A549 (cell line): Measurements from ENCODE around the gene PEX11B. TPM values are rescaled to one million over a fixed set of nuclear protein-coding genes. Genes with fewer than 3 reads are reported as not detected.
"Not testable (repeated sequence)": the region's sequence is repeated elsewhere in the genome, so short reads cannot be mapped to it uniquely, and the experiment has no call there.

Experiments used
- ATAC-seq, 2 experiments: fragments of 200-7000 bp in 1 of 2; fragments of >200 bp in 1 of 2; cut with Nextera tagmentation in 1 of 2; cut with Tn5 transposase in 1 of 2; 3 replicates each; pipeline versions ENCODE4 v1.8.0 to v1.9.1; 2018 to 2020; ENCODE audit warnings: mild to moderate bottlenecking in 1 of 2, moderate library complexity in 1 of 2
- CTCF ChIA-PET: fragments of 300-600 bp; sonication (Branson Sonifier 250); formaldehyde crosslinking; extraction: SDS; loops from one replicate; lab custom pipeline; 2021; ENCODE audit warnings: antibody characterized with exemption, inconsistent platforms; lab: Yijun Ruan, JAX
- POLR2A ChIA-PET: fragments of 350-600 bp; formaldehyde crosslinking; extraction: SDS; loops from one replicate; lab custom pipeline; 2021; ENCODE audit warnings: antibody characterized with exemption, inconsistent platforms; lab: Yijun Ruan, JAX
- DNase-seq, 2 experiments: peaks; one replicate each; pipeline versions ENCODE4 v3.0.0 to v3.0.0-alpha.2; 2011 to 2016; ENCODE audit warnings: low read depth in 1 of 2, low spot score in 1 of 2
- FAIRE-seq: peaks from 2 replicates; lab custom pipeline; 2011; peaks lifted over from hg19 to GRCh38; lab: Jason Lieb, UNC
- H3K27ac ChIP-seq, 2 experiments: fragments of >200 bp; sonication (Bioruptor Twin); formaldehyde crosslinking; 3 replicates each; pipeline ENCODE4 v1.5.1; 2016 to 2017
- H3K4me1 ChIP-seq: fragments of >200 bp; sonication (Bioruptor Twin); formaldehyde crosslinking; 3 replicates; pipeline ENCODE4 v1.6.1; 2016
- H3K4me2 ChIP-seq: fragments of >200 bp; sonication (Bioruptor Twin); formaldehyde crosslinking; 3 replicates; pipeline ENCODE4 v1.6.1; 2016
- H3K4me3 ChIP-seq: fragments of >200 bp; sonication (Bioruptor Twin); formaldehyde crosslinking; 3 replicates; pipeline ENCODE4 v1.5.1; 2016
- H3K9me3 ChIP-seq: fragments of >200 bp; sonication (Bioruptor Twin); formaldehyde crosslinking; 3 replicates; pipeline ENCODE4 v1.6.1; 2016
- ATOH8 ChIP-seq: fragments of 250-450 bp; sonication (Bioruptor Pico); IDR thresholded peaks from 2 replicates; pipeline ENCODE4 v1.5.0; 2020; ENCODE audit warnings: low read depth, mild to moderate bottlenecking, moderate library complexity
- BHLHE40 ChIP-seq: IDR thresholded peaks from 2 replicates; pipeline ENCODE4 v1.6.1; 2012; ENCODE audit warnings: low read depth, low read length, inconsistent platforms
- CBX2 ChIP-seq: fragments of 200-600 bp; sonication (generic); IDR thresholded peaks from 2 replicates; pipeline ENCODE4 v1.6.1; 2016; ENCODE audit warnings: low read depth, mild to moderate bottlenecking, borderline replicate concordance
- CBX8 ChIP-seq: fragments of 200-600 bp; sonication (generic); IDR thresholded peaks from 2 replicates; pipeline ENCODE4 v1.6.1; 2016
- CHD2 ChIP-seq: fragments of 150-350 bp; IDR thresholded peaks from 2 replicates; pipeline ENCODE4 v1.6.1; 2014; ENCODE audit warnings: low read length; ENCODE audit not compliant: partially characterized antibody
- E2F6 ChIP-seq: IDR thresholded peaks from 2 replicates; pipeline ENCODE4 v1.6.1; 2012; ENCODE audit warnings: low read depth, borderline replicate concordance
- EHF ChIP-seq: fragments of 250-450 bp; sonication (Bioruptor Pico); IDR thresholded peaks from 2 replicates; pipeline ENCODE4 v1.5.0; 2020; ENCODE audit warnings: mild to moderate bottlenecking
- ELK1 ChIP-seq: fragments of 150-350 bp; IDR thresholded peaks from 2 replicates; pipeline ENCODE4 v1.6.1; 2014; ENCODE audit warnings: low read depth, mild to moderate bottlenecking, low read length
- FOSL2 ChIP-seq, 2 experiments: fragments of 450-650 bp in 1 of 2; fragments of >200 bp in 1 of 2; sonication (Bioruptor Twin) in 1 of 2; formaldehyde crosslinking; IDR thresholded peaks; 2 replicates each; pipeline versions ENCODE4 v1.5.0 to v1.6.1; 2016 to 2020; ENCODE audit warnings: mild to moderate bottlenecking in 1 of 2, moderate library complexity in 1 of 2
- GATA3 ChIP-seq: IDR thresholded peaks from 2 replicates; pipeline ENCODE4 v1.6.1; 2012; ENCODE audit warnings: borderline replicate concordance
- HEYL ChIP-seq: fragments of 250-450 bp; sonication (Bioruptor Pico); IDR thresholded peaks from 2 replicates; pipeline ENCODE4 v1.8.0; 2021; ENCODE audit warnings: mild to moderate bottlenecking, moderate library complexity
- HOXA7 ChIP-seq: fragments of 250-450 bp; sonication (Bioruptor Pico); IDR thresholded peaks from 2 replicates; pipeline ENCODE4 v1.5.0; 2020; ENCODE audit warnings: mild to moderate bottlenecking, moderate library complexity
- JUN ChIP-seq, 2 experiments: fragments of >200 bp; sonication (Bioruptor Twin); formaldehyde crosslinking; IDR thresholded peaks; 2 replicates in 1 of 2; 3 replicates in 1 of 2; pipeline ENCODE4 v1.6.1; 2016 to 2017
- JUNB ChIP-seq: fragments of >200 bp; sonication (Bioruptor Twin); formaldehyde crosslinking; IDR thresholded peaks from 2 replicates; pipeline ENCODE4 v1.6.1; 2016
- MAFK ChIP-seq: fragments of 450-650 bp; IDR thresholded peaks from 2 replicates; pipeline ENCODE4 v1.6.1; 2014; ENCODE audit not compliant: partially characterized antibody
- MAZ ChIP-seq: fragments of 150-350 bp; IDR thresholded peaks from 2 replicates; pipeline ENCODE4 v1.6.1; 2014; ENCODE audit warnings: antibody characterized with exemption, low read depth, low read length, borderline replicate concordance
- NFE2L2 ChIP-seq: fragments of 150-350 bp; conservative IDR thresholded peaks from 2 replicates; pipeline ENCODE4 v1.6.1; 2014; ENCODE audit warnings: low read length
- NR3C1 ChIP-seq: fragments of >200 bp; sonication (Bioruptor Twin); formaldehyde crosslinking; IDR thresholded peaks from 3 replicates; pipeline ENCODE4 v1.6.1; 2017
- PHF8 ChIP-seq: fragments of 200-600 bp; sonication (generic); IDR thresholded peaks from 2 replicates; pipeline ENCODE4 v1.6.1; 2016; ENCODE audit warnings: low read depth, mild to moderate bottlenecking, antibody characterized with exemption, moderate library complexity, borderline replicate concordance
- POLR2A ChIP-seq: IDR thresholded peaks from 2 replicates; pipeline ENCODE4 v1.6.1; 2012; ENCODE audit warnings: mild to moderate bottlenecking, low read length
- POLR2AphosphoS2 ChIP-seq: conservative IDR thresholded peaks from 2 replicates; pipeline ENCODE4 v1.6.1; 2012; ENCODE audit warnings: low read length, improper control_type of control experiment, inconsistent platforms
- RARB ChIP-seq: fragments of 250-450 bp; sonication (Bioruptor Pico); IDR thresholded peaks from 2 replicates; pipeline ENCODE4 v1.8.0; 2021; ENCODE audit warnings: mild to moderate bottlenecking, moderate library complexity
- RNF2 ChIP-seq: fragments of 200-600 bp; sonication (generic); IDR thresholded peaks from 2 replicates; pipeline ENCODE4 v1.6.1; 2016; ENCODE audit warnings: low read depth, mild to moderate bottlenecking, antibody characterized with exemption, moderate library complexity, borderline replicate concordance
- SREBF2 ChIP-seq: fragments of 450-650 bp; IDR thresholded peaks from 2 replicates; pipeline ENCODE4 v1.6.1; 2014; ENCODE audit warnings: mild to moderate bottlenecking, moderate library complexity
- ZC3H11A ChIP-seq: fragments of 450-650 bp; IDR thresholded peaks from 2 replicates; pipeline ENCODE4 v1.6.1; 2014; ENCODE audit warnings: antibody characterized with exemption, mild to moderate bottlenecking
- ZFP36 ChIP-seq: fragments of 450-650 bp; IDR thresholded peaks from 2 replicates; pipeline ENCODE4 v1.6.1; 2014; ENCODE audit warnings: borderline replicate concordance; ENCODE audit not compliant: partially characterized antibody
- ZNF302 ChIP-seq: fragments of 250-450 bp; sonication (Bioruptor Pico); IDR thresholded peaks from 2 replicates; pipeline ENCODE4 v1.9.0; 2021; ENCODE audit warnings: inconsistent platforms, mild to moderate bottlenecking, moderate library complexity
- ZSCAN20 ChIP-seq: fragments of 250-450 bp; sonication (Bioruptor Pico); IDR thresholded peaks from 2 replicates; pipeline ENCODE4 v1.8.0; 2022; ENCODE audit warnings: mild to moderate bottlenecking, moderate library complexity
- WGBS: methylation state at CpG from one replicate; pipeline ENCODE4 v1.1.6; 2017; ENCODE audit errors: missing lambda C conversion rate; 5-methylcytosine and 5-hydroxymethylcytosine counted together
- polyA plus RNA-seq, 4 experiments: library from polyadenylated mRNA; depleted of rRNA in 3 of 4; stranded (reverse); fragments of >200 nt; fragmentation: RNase III in 1 of 4; extraction: RNeasy Plus Mini Kit Qiagen cat#74134 plus additional on column Dnase treatment in 1 of 4; gene quantifications; 2 replicates in 3 of 4; 3 replicates in 1 of 4; pipeline ENCODE4 v1.2.3, GENCODE V29; 2011 to 2017
- TF ChIP-seq, protein P1 (sequence below): fragments of >200 bp; sonication (Bioruptor Twin); formaldehyde crosslinking; IDR thresholded peaks from 3 replicates; pipeline ENCODE4 v1.6.1; 2016

Gene PEX11B
- polyA plus RNA-seq, 2 of the 4 experiments (the other 2 are of a cell fraction): 13.9 to 40.6 TPM

DNA sequence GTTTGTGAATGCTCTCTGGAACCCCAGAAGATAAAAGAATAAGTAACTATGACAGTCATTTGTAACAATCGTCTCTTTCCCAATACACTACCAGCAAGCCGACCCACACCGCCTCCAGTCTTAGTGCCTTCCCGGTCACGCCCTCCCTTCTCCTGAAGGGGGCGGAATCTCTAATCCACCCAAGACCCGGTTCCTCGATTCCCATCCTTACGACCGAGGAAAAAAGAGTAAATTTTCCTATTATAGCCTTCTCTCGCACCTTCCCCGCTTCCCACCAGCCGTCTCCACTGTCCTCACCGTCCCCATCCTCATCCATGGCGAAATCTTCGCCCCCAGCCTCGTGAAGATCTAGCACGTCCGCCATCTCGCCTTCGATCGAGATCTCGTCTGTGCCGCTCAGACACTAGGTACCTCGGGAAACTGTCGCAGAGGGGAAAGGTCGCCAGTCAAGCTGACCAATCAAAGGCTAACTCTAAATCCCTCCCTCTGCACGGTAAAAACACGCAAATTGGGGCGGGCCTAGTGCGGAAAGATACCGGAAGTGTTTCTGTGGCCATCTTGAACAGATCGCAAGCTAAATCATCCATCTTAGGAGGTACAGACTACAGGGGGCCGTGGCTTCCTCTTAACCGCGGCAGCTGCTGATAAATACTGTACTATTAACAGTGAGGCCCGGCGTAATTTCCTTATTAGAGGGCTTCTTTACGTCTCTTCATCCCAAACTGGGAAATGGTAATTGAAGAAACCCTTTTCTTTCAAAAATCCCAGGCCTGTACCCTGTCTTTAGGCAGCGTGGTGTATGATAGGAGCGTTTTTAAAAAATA is 8.8 kb upstream of the PEX11B start, which contains the start of gene RBM8A (continued):
- TF ChIP-seq NR3C1 (no peak), JUN (IDR thresholded peaks at IDR 0.05) (peak; percentile 94 to 95), EHF (CRISPR knock-in tag) (no peak), NFE2L2 (no peak), SREBF2 (no peak), RARB (CRISPR knock-in tag) (no peak)
- TF ChIP-seq, all 56 proteins: peak for 19

DNA sequence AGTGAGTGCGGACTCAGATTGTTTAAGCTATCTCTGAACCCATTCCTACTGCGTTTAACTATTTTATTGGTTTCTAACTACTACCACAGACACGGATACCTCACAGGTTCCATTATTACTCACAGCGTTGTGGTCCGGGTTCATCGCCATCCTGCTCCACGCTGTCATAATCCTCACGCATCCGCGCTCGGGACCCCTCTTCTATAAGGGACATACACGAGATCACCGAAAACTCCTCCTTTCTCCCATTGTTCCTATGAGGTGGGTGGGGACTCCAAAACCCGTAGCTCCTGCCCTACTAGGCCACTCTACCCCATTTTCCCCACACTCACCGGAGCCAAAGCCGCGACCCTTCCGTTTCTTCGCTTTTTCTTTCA is 8.2 kb upstream of the PEX11B start:
- ATAC-seq (peak; percentile 19 to 44; a peak in 5 of 6 replicates), FAIRE-seq (no peak), DNase-seq (no peak)
- peak overlapping the region; percentile 97 for H3K27ac ChIP-seq
- peaks cover 10% of the 10 kb centered on the region; the same call in 2 of the 3 replicates for H3K4me1 ChIP-seq
- TF ChIP-seq POLR2AphosphoS2: no peak
- no peak for TF ChIP-seq SREBF2
- no peak for TF ChIP-seq HOXA7 (CRISPR knock-in tag)
- TF ChIP-seq GATA3: no peak
- no peak for TF ChIP-seq CBX2
- TF ChIP-seq ZFP36: no peak
- no peak for TF ChIP-seq ZNF302 (CRISPR knock-in tag)
- TF ChIP-seq HEYL (CRISPR knock-in tag): no peak
- TF ChIP-seq NR3C1: no peak
- no peak for TF ChIP-seq RNF2
- no peak for TF ChIP-seq ZC3H11A
- no peaks in the 10 kb centered on the region for H3K9me3 ChIP-seq
- ChIA-PET CTCF (interaction anchor here (0.7 to 6.2 kb wide), 13 partner anchors 8 to 81 kb away, joined by 3 to 41 read pairs (median 9); partner anchors contain the start of genes ANKRD34A, LIX1L, NUDT17 and PEX11B), POLR2A (interaction anchor here (1.0 to 3.3 kb wide), 14 partner anchors 12 to 90 kb away, joined by 3 to 62 read pairs (median 6); partner anchors contain the start of genes ANKRD34A, LIX1L, NUDT17 and PIAS3)
- peak overlapping the region; percentile 79 for H3K4me2 ChIP-seq
- 10% methylated on average over 19 of the region's 19 CpGs for WGBS
- H3K4me3 ChIP-seq: peak overlapping the region; percentile 84

DNA sequence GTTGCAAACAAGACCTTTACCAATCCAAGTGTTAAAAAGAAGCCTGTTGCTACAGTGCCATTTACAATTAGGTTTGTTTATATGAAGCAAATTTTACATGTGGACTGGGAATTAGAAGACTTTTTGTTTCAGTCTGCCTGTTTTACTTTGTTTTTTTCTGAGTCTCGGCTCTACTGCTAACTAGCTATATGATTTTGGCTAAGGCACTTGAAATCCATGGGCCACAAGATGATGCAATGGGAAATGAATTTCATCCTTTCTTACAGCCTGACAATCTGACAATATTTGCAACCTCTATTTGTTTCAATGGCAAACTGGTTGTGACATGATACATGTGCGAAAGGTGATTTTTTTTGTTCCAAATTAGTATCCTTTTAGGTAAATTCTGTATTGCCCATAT is 3.7 kb upstream of the PEX11B start:
- CTCF ChIA-PET: interaction anchor here (1.1 to 3.9 kb wide), 3 partner anchors 12 to 32 kb away, joined by 3 to 24 read pairs (median 16); partner anchors contain the start of gene ITGA10
- DNase-seq (no peak), ATAC-seq (no peak), FAIRE-seq (no peak)
- POLR2A ChIA-PET: interaction anchor here (2.1 kb wide), 1 partner anchor 30 kb away, joined by 7 read pairs; no protein-coding TSS in a partner anchor
- TF ChIP-seq CHD2: no peak
- no peak for TF ChIP-seq NFE2L2
- no peak for TF ChIP-seq BHLHE40
- TF ChIP-seq, protein P1, sequence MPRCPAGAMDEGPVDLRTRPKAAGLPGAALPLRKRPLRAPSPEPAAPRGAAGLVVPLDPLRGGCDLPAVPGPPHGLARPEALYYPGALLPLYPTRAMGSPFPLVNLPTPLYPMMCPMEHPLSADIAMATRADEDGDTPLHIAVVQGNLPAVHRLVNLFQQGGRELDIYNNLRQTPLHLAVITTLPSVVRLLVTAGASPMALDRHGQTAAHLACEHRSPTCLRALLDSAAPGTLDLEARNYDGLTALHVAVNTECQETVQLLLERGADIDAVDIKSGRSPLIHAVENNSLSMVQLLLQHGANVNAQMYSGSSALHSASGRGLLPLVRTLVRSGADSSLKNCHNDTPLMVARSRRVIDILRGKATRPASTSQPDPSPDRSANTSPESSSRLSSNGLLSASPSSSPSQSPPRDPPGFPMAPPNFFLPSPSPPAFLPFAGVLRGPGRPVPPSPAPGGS: no peak
- no peak for TF ChIP-seq ATOH8 (CRISPR knock-in tag)
- no peak for TF ChIP-seq JUN (IDR thresholded peaks at IDR 0.05)
- no peak for TF ChIP-seq ELK1
- no peak for TF ChIP-seq CBX2
- TF ChIP-seq ZFP36: no peak
- TF ChIP-seq SREBF2: no peak
- no peak for TF ChIP-seq MAFK
- TF ChIP-seq JUNB: no peak
- TF ChIP-seq E2F6: no peak
- no peak for TF ChIP-seq ZSCAN20
- no peak for TF ChIP-seq MAZ
- no peak for TF ChIP-seq FOSL2 (IDR thresholded peaks at IDR 0.05)
- no peak for TF ChIP-seq FOSL2 (CRISPR knock-in tag; IDR thresholded peaks at IDR 0.05)
- no peak for TF ChIP-seq GATA3
- no peak for TF ChIP-seq POLR2A
- no peak for TF ChIP-seq CBX8
- TF ChIP-seq PHF8: no peak
- TF ChIP-seq, all 56 proteins: peak for 0
- 85% methylated on average over 2 of the region's 2 CpGs for WGBS
- Histone ChIP-seq H3K4me3 (no peak overlapping the region), H3K27ac (no peak overlapping the region), H3K9me3 (no peaks in the 10 kb centered on the region), H3K4me2 (no peak overlapping the region), H3K4me1 (peaks cover 17% of the 10 kb centered on the region)

DNA sequence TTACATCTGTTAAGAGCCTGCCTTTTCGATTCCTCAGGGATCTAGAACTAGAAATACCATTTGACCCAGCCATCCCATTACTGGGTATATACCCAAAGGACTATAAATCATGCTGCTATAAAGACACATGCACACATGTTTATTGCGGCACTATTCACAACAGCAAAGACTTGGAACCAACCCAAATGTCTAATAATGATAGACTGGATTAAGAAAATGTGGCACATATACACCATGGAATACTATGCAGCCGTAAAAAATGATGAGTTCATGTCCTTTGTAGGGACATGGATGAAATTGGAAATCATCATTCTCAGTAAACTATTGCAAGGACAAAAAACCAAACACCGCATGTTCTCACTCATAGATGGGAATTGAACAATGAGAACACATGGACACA is 1.8 kb upstream of the PEX11B start:
- H3K4me3 ChIP-seq, H3K9me3 ChIP-seq, FAIRE-seq, DNase-seq, ATAC-seq, H3K4me2 ChIP-seq, POLR2A ChIA-PET, H3K27ac ChIP-seq: not testable (repeated sequence)
- peaks cover 10% of the 10 kb centered on the region for H3K4me1 ChIP-seq
- 85% methylated on average over 3 of the region's 4 CpGs for WGBS
- CTCF ChIA-PET: interaction anchor here (1.8 to 2.0 kb wide), 2 partner anchors 10 to 29 kb away, joined by 15 to 17 read pairs; partner anchors contain the start of gene ITGA10
